Left ventricle myocardium inferior (tissue), 1 donor: ENCODE data around the gene FIS1. TPM values are rescaled to one million over a fixed set of nuclear protein-coding genes. Genes with fewer than 3 reads are reported as not detected.

Experiments
- DNase-seq: peaks from one replicate; pipeline ENCODE4 v3.0.0-alpha.2; 2020
- H3K27ac ChIP-seq: fragments of 200-600 bp; replicated peaks from 2 replicates; pipeline ENCODE4 v1.8.0; 2021
- H3K27me3 ChIP-seq: fragments of 200-600 bp; 2 replicates; pipeline ENCODE4 v1.8.0; 2021; ENCODE audit warnings: low read depth
- H3K36me3 ChIP-seq: fragments of 200-600 bp; 2 replicates; pipeline ENCODE4 v1.8.0; 2021
- H3K4me1 ChIP-seq: fragments of 200-600 bp; 2 replicates; pipeline ENCODE4 v1.8.0; 2021
- H3K4me3 ChIP-seq: fragments of 200-600 bp; 2 replicates; pipeline ENCODE4 v1.8.0; 2021; ENCODE audit warnings: mild to moderate bottlenecking, moderate library complexity
- H3K9me3 ChIP-seq: fragments of 200-600 bp; replicated peaks from 2 replicates; pipeline ENCODE4 v1.8.0; 2021
- CTCF ChIP-seq: fragments of 200-600 bp; IDR thresholded peaks from 2 replicates; pipeline ENCODE4 v1.8.0; 2021; ENCODE audit warnings: antibody characterized with exemption, mild to moderate bottlenecking, borderline replicate concordance
- intact Hi-C: fragments of 100-400 bp; cut with micrococcal nuclease; formaldehyde crosslinking; loops from one replicate; pipeline ENCODE4 v1.11.0; 2022
- total RNA-seq: library from RNA; stranded (reverse); fragmentation: NEBNext Ultra II Directional; extraction: Animal tissue kit (Norgen Biotek cat#: 25700); gene quantifications from one replicate; pipeline ENCODE4 v1.2.1, GENCODE V29; 2021
- donor health status: DM: no; HTN: yes; CAD: no; lungs with severe emphysema.

Gene FIS1
- total RNA-seq, 1 donor from 2014 or later, result 322 TPM

- H3K4me3 ChIP-seq, result no peak overlapping the region
- H3K9me3 ChIP-seq, result no peaks in the 10 kb centered on the region
- H3K27me3 ChIP-seq, result no peaks in the 10 kb centered on the region
- TF ChIP-seq CTCF, result no peak
- H3K27ac ChIP-seq, result no peak overlapping the region
- DNase-seq, result no peak
- H3K36me3 ChIP-seq, result peaks cover 15% of the 10 kb centered on the region
- H3K4me1 ChIP-seq, result peaks cover 46% of the 10 kb centered on the region
- intact Hi-C loops, result no loop called here
Measured at GRCh38 chr7:101233907-101234547, 10.9 kb downstream of the FIS1 start.

GRCh38 chr7:101232141-101232850, 12.6 kb downstream of the FIS1 start:
- H3K4me3 ChIP-seq, result peak overlapping the region; percentile 50
- no peak for DNase-seq
- intact Hi-C loops, result no loop called here
- peaks cover 29% of the 10 kb centered on the region for H3K4me1 ChIP-seq
- no peaks in the 10 kb centered on the region for H3K9me3 ChIP-seq
- peak overlapping the region; percentile 23 for H3K27ac ChIP-seq
- TF ChIP-seq CTCF, result no peak
- H3K27me3 ChIP-seq, result no peaks in the 10 kb centered on the region
- peaks cover 23% of the 10 kb centered on the region for H3K36me3 ChIP-seq

- H3K4me1 ChIP-seq, result peaks cover 23% of the 10 kb centered on the region
- no peaks in the 10 kb centered on the region for H3K9me3 ChIP-seq
- no peak for DNase-seq
- TF ChIP-seq CTCF, result no peak
- H3K36me3 ChIP-seq, result peaks cover 29% of the 10 kb centered on the region
- H3K4me3 ChIP-seq, result peak overlapping the region; percentile 50
- H3K27me3 ChIP-seq, result no peaks in the 10 kb centered on the region
- peak overlapping the region; percentile 23 for H3K27ac ChIP-seq
- intact Hi-C loops, result no loop called here
Measured at GRCh38 chr7:101231644-101232043, 13.2 kb downstream of the FIS1 start.

GRCh38 chr7:101226721-101227120, 18.2 kb downstream of the FIS1 start:
- no peak overlapping the region for H3K4me3 ChIP-seq
- intact Hi-C loops, result no loop called here
- H3K36me3 ChIP-seq, result peaks cover 71% of the 10 kb centered on the region
- no peak for TF ChIP-seq CTCF
- H3K9me3 ChIP-seq, result no peaks in the 10 kb centered on the region
- H3K27me3 ChIP-seq, result no peaks in the 10 kb centered on the region
- no peak overlapping the region for H3K27ac ChIP-seq
- DNase-seq, result no peak
- H3K4me1 ChIP-seq, result peaks cover 13% of the 10 kb centered on the region

- Histone ChIP-seq H3K4me3 (no peak overlapping the region), H3K27me3 (no peaks in the 10 kb centered on the region), H3K4me1 (peaks cover 6% of the 10 kb centered on the region), H3K9me3 (no peaks in the 10 kb centered on the region), H3K27ac (no peak overlapping the region), H3K36me3 (peaks cover 71% of the 10 kb centered on the region)
- TF ChIP-seq CTCF, result no peak
- intact Hi-C loops, result no loop called here
- DNase-seq, result no peak
Measured at GRCh38 chr7:101225650-101226049, 19.2 kb downstream of the FIS1 start.
